ENCODE data around the gene RUFY2. TPM values are rescaled to one million over a fixed set of nuclear protein-coding genes. Genes with fewer than 3 reads are reported as not detected.
"Not testable (repeated sequence)": the region's sequence is repeated elsewhere in the genome, so short reads cannot be mapped to it uniquely, and the experiment has no call there.

The RUFY2 gene
- total and polyA plus RNA-seq, 2 donors from 2014 or later: 7.4 to 27.5 TPM

DNA sequence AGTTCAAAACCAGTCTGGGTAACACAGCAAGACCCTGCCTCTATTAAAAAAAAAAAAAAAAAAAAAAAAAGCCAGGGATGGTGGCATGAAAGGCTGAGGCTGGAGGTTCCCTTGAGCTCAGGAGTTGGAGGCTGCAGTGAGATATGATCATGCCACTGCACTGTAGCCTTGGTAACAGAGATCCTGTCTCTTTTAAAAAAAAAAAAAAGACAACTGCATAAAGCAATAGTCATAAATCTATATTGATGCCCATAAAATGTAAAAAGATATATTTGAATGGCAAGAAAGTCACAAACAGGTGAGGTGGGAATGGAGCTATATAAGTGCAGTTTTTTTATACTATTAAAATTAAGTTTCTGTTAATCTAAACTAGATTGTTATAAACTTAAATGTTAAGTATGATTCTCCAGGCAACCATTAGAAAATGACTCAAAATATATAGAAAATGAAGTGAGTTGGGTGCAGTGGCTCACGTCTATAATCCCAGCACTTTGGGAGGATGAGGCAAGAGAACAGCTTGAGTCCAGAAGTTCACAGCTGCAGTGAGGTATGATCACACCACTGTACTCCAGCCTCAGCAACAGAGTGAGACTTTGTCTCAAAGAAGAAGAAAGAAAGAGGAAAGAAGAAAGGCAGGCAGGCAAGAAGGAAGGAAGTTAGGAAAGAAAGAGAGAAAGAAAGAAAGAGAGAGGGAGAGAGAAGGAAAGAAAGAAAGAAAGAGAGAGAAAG, 88.6 kb downstream of the RUFY2 start:
- H3K4me3 ChIP-seq (ENCODE audit: low read length in 3 of 3): no peak overlapping the region
- no peak for FAIRE-seq

DNA sequence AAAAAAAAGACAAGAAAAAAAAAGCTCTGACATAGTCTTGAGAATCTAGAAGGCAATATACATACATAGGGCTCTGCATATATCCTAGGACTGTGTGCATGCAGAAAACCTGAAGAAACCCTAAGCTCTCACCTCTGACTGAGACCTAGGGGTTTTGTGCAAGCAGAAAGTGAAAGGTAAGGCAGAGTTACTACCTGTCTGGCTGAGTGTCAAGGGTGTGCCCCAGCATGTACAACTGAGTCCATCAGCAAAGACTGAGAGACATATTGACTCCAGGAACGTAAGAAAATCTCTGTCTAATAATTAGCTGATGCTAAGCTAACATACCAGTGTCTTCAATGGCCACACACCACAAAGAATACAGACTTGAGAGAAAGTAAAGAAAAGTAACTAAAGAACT, 91.5 kb downstream of the RUFY2 start:
- Histone ChIP-seq H3K9me3 (ENCODE audit: control insufficient read depth in 2 of 3, insufficient read depth in 1 of 3, low read length in 3 of 3) (peaks cover 0 to 12% (median 3%) of the 10 kb centered on the region in 3 donors), H3K27ac (ENCODE audit: low read depth in 2 of 2, low read length in 2 of 2) (no peak overlapping the region), H3K9ac (ENCODE audit: low read length in 3 of 3) (no peak overlapping the region), H3K27me3 (ENCODE audit: control insufficient read depth, insufficient read depth, low read length) (no peaks in the 10 kb centered on the region), H3K36me3 (ENCODE audit: control insufficient read depth in 2 of 3, insufficient read depth in 3 of 3, low read length in 3 of 3) (no peaks in the 10 kb centered on the region), H3K4me3 (ENCODE audit: low read length in 3 of 3) (no peak overlapping the region), H3K4me1 (ENCODE audit: control insufficient read depth in 2 of 3, insufficient read depth in 2 of 3, low read depth in 1 of 3, low read length in 3 of 3) (no peaks in the 10 kb centered on the region)
- TF ChIP-seq, protein P1, sequence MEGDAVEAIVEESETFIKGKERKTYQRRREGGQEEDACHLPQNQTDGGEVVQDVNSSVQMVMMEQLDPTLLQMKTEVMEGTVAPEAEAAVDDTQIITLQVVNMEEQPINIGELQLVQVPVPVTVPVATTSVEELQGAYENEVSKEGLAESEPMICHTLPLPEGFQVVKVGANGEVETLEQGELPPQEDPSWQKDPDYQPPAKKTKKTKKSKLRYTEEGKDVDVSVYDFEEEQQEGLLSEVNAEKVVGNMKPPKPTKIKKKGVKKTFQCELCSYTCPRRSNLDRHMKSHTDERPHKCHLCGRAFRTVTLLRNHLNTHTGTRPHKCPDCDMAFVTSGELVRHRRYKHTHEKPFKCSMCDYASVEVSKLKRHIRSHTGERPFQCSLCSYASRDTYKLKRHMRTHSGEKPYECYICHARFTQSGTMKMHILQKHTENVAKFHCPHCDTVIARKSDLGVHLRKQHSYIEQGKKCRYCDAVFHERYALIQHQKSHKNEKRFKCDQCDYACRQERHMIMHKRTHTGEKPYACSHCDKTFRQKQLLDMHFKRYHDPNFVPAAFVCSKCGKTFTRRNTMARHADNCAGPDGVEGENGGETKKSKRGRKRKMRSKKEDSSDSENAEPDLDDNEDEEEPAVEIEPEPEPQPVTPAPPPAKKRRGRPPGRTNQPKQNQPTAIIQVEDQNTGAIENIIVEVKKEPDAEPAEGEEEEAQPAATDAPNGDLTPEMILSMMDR (IDR thresholded peaks at IDR 0.05; ENCODE audit: borderline replicate concordance, extremely low read depth, insufficient read depth): no peak
- FAIRE-seq: no peak
- intact Hi-C loops (cut with DNase I): no loop called here
- no peak for DNase-seq

More for the DNA sequence above, 88.6 kb downstream of the RUFY2 start:
- intact Hi-C loops (cut with DNase I): no loop called here
- Histone ChIP-seq H3K9ac (ENCODE audit: low read length in 3 of 3) (no peak overlapping the region), H3K9me3 (ENCODE audit: control insufficient read depth in 2 of 3, insufficient read depth in 1 of 3, low read length in 3 of 3) (peaks cover 0 to 12% (median 3%) of the 10 kb centered on the region in 3 donors), H3K27ac (ENCODE audit: low read depth in 2 of 2, low read length in 2 of 2) (no peak overlapping the region), H3K27me3 (ENCODE audit: control insufficient read depth, insufficient read depth, low read length) (no peaks in the 10 kb centered on the region), H3K4me1 (ENCODE audit: control insufficient read depth in 2 of 3, insufficient read depth in 2 of 3, low read depth in 1 of 3, low read length in 3 of 3) (no peaks in the 10 kb centered on the region), H3K36me3 (ENCODE audit: control insufficient read depth in 2 of 3, insufficient read depth in 3 of 3, low read length in 3 of 3) (no peaks in the 10 kb centered on the region)
- no peak for DNase-seq
- TF ChIP-seq, protein P1 (IDR thresholded peaks at IDR 0.05; ENCODE audit: borderline replicate concordance, extremely low read depth, insufficient read depth): no peak

DNA sequence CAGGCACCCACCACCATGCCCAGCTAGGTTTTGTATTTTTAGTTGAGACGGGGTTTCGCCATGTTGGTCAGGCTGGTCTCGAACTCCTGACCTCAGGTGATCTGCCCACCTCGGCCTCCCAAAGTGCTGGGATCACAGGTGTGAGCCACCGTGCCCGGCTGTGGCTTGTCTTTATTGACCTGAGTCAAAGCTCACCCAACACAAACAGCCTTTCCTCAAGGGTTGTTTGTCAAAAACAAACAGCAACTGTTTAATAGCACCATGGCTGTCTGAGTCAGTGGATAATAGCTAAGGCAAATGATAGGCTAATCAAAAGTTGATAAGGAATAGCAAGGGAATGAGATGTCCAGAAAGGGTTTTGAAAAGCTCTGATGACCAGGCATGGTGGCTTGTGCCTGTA, 92.1 kb downstream of the RUFY2 start:
- peaks cover 0 to 12% (median 3%) of the 10 kb centered on the region in 3 donors for H3K9me3 ChIP-seq (ENCODE audit: control insufficient read depth in 2 of 3, insufficient read depth in 1 of 3, low read length in 3 of 3)
- FAIRE-seq; DNase-seq; H3K27ac ChIP-seq (ENCODE audit: low read depth in 2 of 2, low read length in 2 of 2); H3K27me3 ChIP-seq (ENCODE audit: control insufficient read depth, insufficient read depth, low read length); H3K4me1 ChIP-seq (ENCODE audit: control insufficient read depth in 2 of 3, insufficient read depth in 2 of 3, low read depth in 1 of 3, low read length in 3 of 3); H3K36me3 ChIP-seq (ENCODE audit: control insufficient read depth in 2 of 3, insufficient read depth in 3 of 3, low read length in 3 of 3); H3K9ac ChIP-seq (ENCODE audit: low read length in 3 of 3); H3K4me3 ChIP-seq (ENCODE audit: low read length in 3 of 3); intact Hi-C loops (cut with DNase I): not testable (repeated sequence)

DNA sequence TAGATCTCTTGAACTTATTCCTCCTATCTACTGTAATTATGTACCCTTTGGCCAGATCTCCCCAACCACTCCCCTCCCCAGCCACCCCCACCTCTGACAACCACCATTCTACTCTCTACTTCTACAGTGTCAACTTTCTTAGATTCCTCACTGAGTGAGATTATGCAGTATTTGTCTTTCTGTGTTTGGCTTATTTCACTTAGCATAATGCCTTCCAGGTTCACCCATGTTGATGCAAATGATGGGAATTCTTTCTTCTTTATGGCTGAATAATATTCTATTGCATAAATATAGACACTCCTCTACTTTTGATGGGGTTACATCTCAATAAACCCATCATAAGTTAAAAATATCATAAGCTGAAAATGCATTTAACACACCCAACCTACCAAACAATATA, 96.5 kb downstream of the RUFY2 start:
- H3K27me3 ChIP-seq (ENCODE audit: control insufficient read depth, insufficient read depth, low read length): no peaks in the 10 kb centered on the region
- intact Hi-C loops (cut with DNase I): no loop called here
- H3K4me3 ChIP-seq (ENCODE audit: low read length in 3 of 3): no peak overlapping the region
- H3K36me3 ChIP-seq (ENCODE audit: control insufficient read depth in 2 of 3, insufficient read depth in 3 of 3, low read length in 3 of 3): no peaks in the 10 kb centered on the region
- no peak overlapping the region for H3K27ac ChIP-seq (ENCODE audit: low read depth in 2 of 2, low read length in 2 of 2)
- no peaks in the 10 kb centered on the region for H3K4me1 ChIP-seq (ENCODE audit: control insufficient read depth in 2 of 3, insufficient read depth in 2 of 3, low read depth in 1 of 3, low read length in 3 of 3)
- TF ChIP-seq, protein P1 (IDR thresholded peaks at IDR 0.05; ENCODE audit: borderline replicate concordance, extremely low read depth, insufficient read depth): no peak
- DNase-seq: no peak
- no peak for FAIRE-seq
- no peak overlapping the region for H3K9ac ChIP-seq (ENCODE audit: low read length in 3 of 3)
- no peaks in the 10 kb centered on the region for H3K9me3 ChIP-seq (ENCODE audit: control insufficient read depth in 2 of 3, insufficient read depth in 1 of 3, low read length in 3 of 3)

Data from kidney (tissue), 14 donors.